ENCODE data around the gene TRMT10B.
"Not testable (repeated sequence)": the region's sequence is repeated elsewhere in the genome, so short reads cannot be mapped to it uniquely, and the experiment has no call there.

- TF ChIP-seq POLR2AphosphoS5, POLR2A (IDR thresholded peaks at IDR 0.05; ENCODE audit: low read depth, low read length): not testable (repeated sequence)
Observed at GRCh38 chr9:37765263-37765662, 11.7 kb downstream of the TRMT10B start.
